Measurements from ENCODE around the gene CD248.

Gene CD248

DNA sequence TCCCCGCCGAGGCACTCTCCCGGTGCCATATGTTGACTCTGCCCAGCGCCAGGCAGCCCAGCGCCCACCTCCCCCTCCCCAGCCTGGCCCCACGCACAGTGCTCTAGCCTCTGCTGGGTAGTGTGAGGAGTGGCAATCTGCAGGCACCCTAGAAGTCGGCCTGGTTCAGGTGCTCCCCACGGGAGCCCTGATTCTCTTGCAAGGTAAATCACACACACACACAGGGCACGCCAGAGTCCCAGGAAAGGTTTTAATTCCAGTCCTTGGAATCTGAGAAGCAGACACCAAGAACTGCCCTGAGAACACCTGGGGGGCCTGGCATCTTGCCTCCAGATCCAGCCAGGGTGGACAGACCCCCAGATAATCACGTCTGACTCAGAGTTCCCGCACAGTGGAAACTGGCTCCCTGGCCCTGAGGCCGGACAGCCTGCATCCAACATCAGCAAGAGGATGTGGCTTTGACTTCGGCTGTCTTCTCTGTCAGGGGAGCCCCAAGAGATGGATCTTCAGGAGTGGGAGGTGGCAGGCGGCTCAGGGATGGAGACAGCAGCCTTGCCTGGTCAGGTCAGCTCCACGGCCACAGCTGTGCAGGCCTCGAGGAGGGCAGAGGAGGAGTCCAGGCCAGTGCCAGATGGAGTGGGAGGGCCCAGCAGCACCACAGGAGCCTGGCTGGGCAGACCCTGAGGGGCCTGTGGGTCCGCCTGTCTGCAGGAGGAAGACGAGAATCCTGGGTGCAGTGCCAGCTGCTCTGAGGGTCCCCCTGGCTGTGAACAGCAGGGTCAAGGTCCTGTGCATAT lies 20.5 kb upstream of the CD248 start:
- ChIA-PET CTCF (interaction anchor here (0.7 to 8.7 kb wide), 8 partner anchors 25 to 115 kb away, joined by 3 to 126 read pairs (median 4); no protein-coding TSS in a partner anchor), POLR2A (no interaction called here)
- TF ChIP-seq CTCF (IDR thresholded peaks at IDR 0.05; ENCODE audit: control extremely low read depth, extremely low read depth, low read depth, missing control alignments), result no peak
- DNase-seq (ENCODE audit: extremely low spot score), result no peak

GRCh38 chr11:66336234-66337102 lies 19.6 kb upstream of the CD248 start, which contains the start of gene RIN1:
RIN1 (minus strand) TSS chr11:66336434; CDS start chr11:66336402, 32 bp downstream.
- CTCF ChIA-PET, result interaction anchor here (1.0 to 8.7 kb wide), 4 partner anchors 9 to 114 kb away, joined by 3 to 126 read pairs (median 12); partner anchors contain the start of gene BRMS1
- peak; percentile 80 for DNase-seq (ENCODE audit: extremely low spot score)
- POLR2A ChIA-PET, result interaction anchor here (0.5 to 0.6 kb wide), 2 partner anchors 286 to 490 kb away, joined by 3 read pairs; no protein-coding TSS in a partner anchor
- TF ChIP-seq CTCF (IDR thresholded peaks at IDR 0.05; ENCODE audit: control extremely low read depth, extremely low read depth, low read depth, missing control alignments), result peak; percentile 40

DNA sequence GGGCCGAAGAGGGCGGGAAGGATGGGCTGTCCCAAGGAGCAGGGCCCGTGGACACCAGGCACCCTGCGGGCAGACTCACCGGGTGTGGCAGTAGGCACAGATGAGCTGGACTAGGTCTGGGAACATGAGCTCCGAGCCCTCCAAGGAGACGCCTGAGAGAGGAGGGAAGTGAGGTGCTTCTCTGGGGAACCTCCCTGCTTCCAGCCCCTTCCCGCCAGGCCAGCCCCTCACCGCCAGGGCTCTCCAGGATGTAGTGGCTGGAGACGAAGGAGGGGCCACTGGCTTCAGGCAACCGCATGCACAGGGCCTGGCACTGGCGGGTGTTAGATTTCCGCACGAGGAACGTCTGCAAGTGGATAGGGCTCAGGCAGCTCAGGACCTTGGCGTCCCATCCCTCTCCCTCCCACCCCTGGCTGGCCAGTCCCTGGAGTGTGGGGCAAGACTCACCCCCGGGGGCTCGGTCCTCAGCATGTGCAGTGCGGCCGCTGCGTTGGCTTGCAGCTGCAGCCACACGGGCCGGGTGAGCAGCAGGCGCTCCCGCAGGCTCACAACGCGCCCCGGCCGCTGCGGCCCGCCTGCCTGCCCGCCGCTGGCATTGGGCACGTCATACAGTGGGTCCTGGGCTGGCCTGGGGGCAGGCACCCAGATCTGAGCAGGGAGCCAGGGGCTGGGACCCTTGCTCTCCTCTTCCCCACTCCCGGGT lies 18.8 kb upstream of the CD248 start:
- no peak for DNase-seq (ENCODE audit: extremely low spot score)
- no peak for TF ChIP-seq CTCF (IDR thresholded peaks at IDR 0.05; ENCODE audit: control extremely low read depth, extremely low read depth, low read depth, missing control alignments)
- POLR2A ChIA-PET, result interaction anchor here (0.5 to 1.6 kb wide), 4 partner anchors 9 to 491 kb away, joined by 3 to 4 read pairs (median 3); partner anchors contain the start of gene BRMS1
- CTCF ChIA-PET, result interaction anchor here (1.0 to 8.7 kb wide), 6 partner anchors 10 to 113 kb away, joined by 3 to 126 read pairs (median 6); partner anchors contain the start of gene BRMS1

GRCh38 chr11:66334605-66335442 lies 18.0 kb upstream of the CD248 start:
- TF ChIP-seq CTCF (IDR thresholded peaks at IDR 0.05; ENCODE audit: control extremely low read depth, extremely low read depth, low read depth, missing control alignments), result no peak
- CTCF ChIA-PET, result interaction anchor here (1.2 to 8.7 kb wide), 5 partner anchors 11 to 113 kb away, joined by 3 to 126 read pairs (median 7); partner anchors contain the start of gene BRMS1
- POLR2A ChIA-PET, result interaction anchor here (1.0 to 1.6 kb wide), 2 partner anchors 10 to 22 kb away, joined by 3 to 4 read pairs; partner anchors contain the start of gene BRMS1
- no peak for DNase-seq (ENCODE audit: extremely low spot score)

DNA sequence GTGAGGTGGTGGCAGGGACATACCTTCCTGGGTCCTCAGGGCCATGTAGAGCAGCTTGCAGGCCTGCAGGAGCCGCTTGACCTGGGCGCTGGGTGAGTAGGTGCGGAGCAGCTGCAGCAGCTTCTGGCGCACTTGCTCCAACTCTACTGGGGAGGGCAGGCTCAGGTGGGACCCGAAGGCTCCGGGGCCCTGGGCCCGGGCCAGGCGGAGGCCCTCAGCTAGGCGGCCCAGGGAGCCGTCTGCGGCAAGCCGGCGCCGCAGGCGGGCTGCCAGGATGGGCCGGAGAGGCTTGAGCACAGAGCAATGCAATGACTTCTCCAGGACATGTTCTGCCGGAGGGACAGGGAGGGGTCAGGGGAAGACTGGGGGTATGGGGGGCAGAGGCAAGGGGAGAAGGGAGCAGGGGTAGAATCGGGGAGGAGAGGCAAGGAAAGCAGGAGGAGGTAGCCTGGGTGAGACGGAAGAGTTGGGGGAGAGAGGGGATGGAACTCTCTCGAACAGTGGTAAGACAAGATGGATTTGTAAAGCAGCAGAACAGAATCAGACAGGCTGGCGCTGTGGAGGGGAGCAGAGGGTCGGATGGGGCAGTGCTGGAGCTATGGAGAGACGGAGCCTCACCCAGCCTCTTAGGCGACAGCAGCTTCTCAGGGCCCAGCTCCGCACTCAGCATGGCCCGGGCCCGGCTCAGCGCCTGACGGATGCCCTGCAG lies 17.2 kb upstream of the CD248 start:
- TF ChIP-seq CTCF (IDR thresholded peaks at IDR 0.05; ENCODE audit: control extremely low read depth, extremely low read depth, low read depth, missing control alignments), result no peak

More for the DNA sequence above, 17.2 kb upstream of the CD248 start:
- no peak for DNase-seq (ENCODE audit: extremely low spot score)
- CTCF ChIA-PET, result interaction anchor here (1.0 to 8.7 kb wide), 4 partner anchors 12 to 30 kb away, joined by 3 to 126 read pairs (median 12); partner anchors contain the start of gene BRMS1
- POLR2A ChIA-PET, result interaction anchor here (1.6 kb wide), 1 partner anchor 21 kb away, joined by 4 read pairs; no protein-coding TSS in a partner anchor

Measured in GM10248 (cell line).